SK-N-MC (cell line): Measurements from ENCODE around the gene NEURL4.

Experiments used
- EZH2 ChIP-seq: fragments of 200-600 bp; sonication (generic); IDR thresholded peaks from one replicate; pipeline ENCODE4 v1.6.1; 2017; ENCODE audit warnings: antibody characterized with exemption
- POLR2AphosphoS5 ChIP-seq: IDR thresholded peaks from 2 replicates; pipeline ENCODE4 v1.6.1; 2012; ENCODE audit warnings: mild to moderate bottlenecking, low read depth, low read length, borderline replicate concordance

DNA sequence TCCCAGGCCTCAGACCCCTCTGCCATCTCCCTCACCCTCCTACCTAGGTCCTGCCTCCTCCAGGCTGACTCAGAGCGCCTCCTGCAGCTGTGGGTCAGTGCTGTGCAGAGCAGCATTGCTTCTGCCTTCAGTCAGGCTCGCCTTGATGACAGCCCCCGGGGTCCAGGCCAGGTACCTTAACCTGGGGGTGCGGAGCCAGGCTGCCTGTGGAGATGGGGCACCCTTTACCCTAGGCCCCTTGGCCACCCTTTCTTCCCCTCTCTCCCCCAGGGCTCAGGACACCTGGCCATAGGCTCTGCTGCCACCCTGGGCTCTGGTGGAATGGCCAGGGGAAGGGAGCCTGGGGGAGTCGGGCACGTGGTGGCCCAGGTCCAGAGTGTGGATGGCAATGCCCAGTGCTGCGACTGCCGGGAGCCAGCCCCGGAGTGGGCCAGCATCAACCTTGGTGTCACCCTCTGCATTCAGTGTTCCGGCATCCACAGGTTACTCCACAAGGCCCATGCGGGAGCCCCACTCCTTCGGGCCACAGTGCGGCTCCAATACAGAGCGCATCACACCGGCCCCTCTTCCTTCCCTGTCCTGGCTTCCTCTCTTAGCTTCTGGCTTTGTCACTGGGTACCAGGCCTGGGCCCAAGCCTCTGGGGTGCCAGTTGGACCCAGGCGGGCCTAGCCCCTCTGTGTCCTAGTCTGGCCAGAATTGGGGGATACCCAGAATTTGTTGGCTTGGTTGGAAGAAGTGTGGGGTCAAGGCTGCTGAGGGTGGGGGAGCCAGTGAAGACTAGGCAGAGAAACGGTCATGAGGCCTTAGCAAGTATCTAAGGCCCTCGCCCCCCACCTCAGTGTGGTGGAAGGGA is 17.9 kb upstream of the NEURL4 start:
- TF ChIP-seq POLR2AphosphoS5 = no peak
- no peak for TF ChIP-seq EZH2
